IMR-90 (cell line): ENCODE measurements around the gene CRACDL. TPM values are rescaled to one million over a fixed set of nuclear protein-coding genes. Genes with fewer than 3 reads are reported as not detected.

ENCODE experiments used
- ATAC-seq: fragments of 200-7000 bp; cut with Tn5 transposase; 2 replicates; pipeline ENCODE4 v1.9.1; 2020; ENCODE audit warnings: low read depth, mild to moderate bottlenecking, moderate library complexity
- BruUV-seq: library from RNA; stranded (reverse); fragments of 400-500 nt; replicated peaks from 2 replicates; lab custom pipeline; 2021; lab: Mats Ljungman, UMichigan
- CTCF ChIA-PET: fragments of 300-600 bp; formaldehyde crosslinking; extraction: SDS; loops from one replicate; lab custom pipeline; 2021; ENCODE audit warnings: antibody characterized with exemption; lab: Yijun Ruan, JAX
- POLR2A ChIA-PET: fragments of 300-600 bp; sonication (Branson Sonifier 250); formaldehyde crosslinking; loops from one replicate; lab custom pipeline; 2022; ENCODE audit warnings: antibody characterized with exemption; ENCODE audit not compliant: unreplicated experiment; lab: Charles Lee
- DNase-seq: peaks from one replicate; pipeline ENCODE4 v3.0.0; 2013
- H2AFZ ChIP-seq: replicated peaks from 2 replicates; pipeline ENCODE3; 2013; ENCODE audit warnings: low read length, mild to moderate bottlenecking; ENCODE audit not compliant: poor library complexity
- H2AK5ac ChIP-seq: 2 replicates; pipeline ENCODE4 v1.6.1; 2013; ENCODE audit warnings: low read depth, low read length, inconsistent platforms
- H2AK9ac ChIP-seq: replicated peaks from 2 replicates; pipeline ENCODE3; 2013; ENCODE audit warnings: mild to moderate bottlenecking, low read depth, low read length, moderate library complexity; ENCODE audit not compliant: poor library complexity
- H2BK120ac ChIP-seq: 2 replicates; pipeline ENCODE4 v1.6.1; 2013; ENCODE audit warnings: low read depth, low read length, inconsistent platforms
- H2BK15ac ChIP-seq: 3 replicates; pipeline ENCODE4 v1.6.1; 2013; ENCODE audit warnings: low read depth, low read length, inconsistent platforms
- H2BK20ac ChIP-seq: 2 replicates; pipeline ENCODE4 v1.6.1; 2013; ENCODE audit warnings: low read depth, mild to moderate bottlenecking, inconsistent platforms, low read length, moderate library complexity
- H2BK5ac ChIP-seq: 2 replicates; pipeline ENCODE4 v1.6.1; 2013; ENCODE audit warnings: mild to moderate bottlenecking, low read depth, low read length, inconsistent platforms; ENCODE audit not compliant: poor library complexity, severe bottlenecking
- H3K14ac ChIP-seq: replicated peaks from 2 replicates; pipeline ENCODE4 v1.6.1; 2013; ENCODE audit warnings: low read depth, low read length, inconsistent platforms
- H3K18ac ChIP-seq: 2 replicates; pipeline ENCODE4 v1.6.1; 2013; ENCODE audit warnings: low read depth, low read length, control low read depth
- H3K23ac ChIP-seq: 2 replicates; pipeline ENCODE4 v1.6.1; 2013; ENCODE audit warnings: low read depth, low read length, inconsistent platforms
- H3K27ac ChIP-seq: 2 replicates; pipeline ENCODE4 v1.5.1; 2013; ENCODE audit warnings: mild to moderate bottlenecking, control low read depth, low read length; ENCODE audit not compliant: insufficient read depth
- H3K27me3 ChIP-seq: 2 replicates; pipeline ENCODE4 v1.6.1; 2013; ENCODE audit warnings: low read length; ENCODE audit not compliant: control insufficient read depth, insufficient read depth
- H3K36me3 ChIP-seq: 2 replicates; pipeline ENCODE4 v1.6.1; 2013; ENCODE audit warnings: low read length, mixed read lengths; ENCODE audit not compliant: control insufficient read depth, insufficient read depth
- H3K4ac ChIP-seq: 2 replicates; pipeline ENCODE4 v1.6.1; 2013; ENCODE audit warnings: low read depth, low read length, inconsistent platforms
- H3K4me1 ChIP-seq: 2 replicates; pipeline ENCODE4 v1.6.1; 2013; ENCODE audit warnings: low read length, mixed read lengths; ENCODE audit not compliant: control insufficient read depth, insufficient read depth
- H3K4me2 ChIP-seq: 2 replicates; pipeline ENCODE4 v1.6.1; 2013; ENCODE audit warnings: low read depth, mild to moderate bottlenecking, control low read depth, low read length, moderate library complexity
- H3K4me3 ChIP-seq: 2 replicates; pipeline ENCODE4 v1.5.1; 2013; ENCODE audit warnings: low read depth, mild to moderate bottlenecking, control low read depth, low read length, moderate library complexity; ENCODE audit not compliant: insufficient read depth
- H3K56ac ChIP-seq: 2 replicates; pipeline ENCODE4 v1.6.1; 2013; ENCODE audit warnings: low read length, inconsistent platforms; ENCODE audit not compliant: insufficient read depth; ENCODE audit errors: extremely low read depth
- H3K79me1 ChIP-seq, 2 experiments: 2 replicates each; pipeline ENCODE4 v1.6.1; 2013; ENCODE audit warnings: low read length in 2 of 2, inconsistent platforms in 1 of 2, low read depth in 1 of 2
- H3K9ac ChIP-seq: 2 replicates; pipeline ENCODE4 v1.6.1; 2013; ENCODE audit warnings: low read depth, low read length, control low read depth
- H3K9me1 ChIP-seq: 2 replicates; pipeline ENCODE4 v1.6.1; 2013; ENCODE audit warnings: low read length, inconsistent platforms; ENCODE audit not compliant: insufficient read depth
- H3K9me3 ChIP-seq: 2 replicates; pipeline ENCODE4 v1.6.1; 2013; ENCODE audit warnings: low read length; ENCODE audit not compliant: control insufficient read depth, insufficient read depth
- H4K20me1 ChIP-seq: 2 replicates; pipeline ENCODE4 v1.6.1; 2013; ENCODE audit warnings: low read length, inconsistent platforms; ENCODE audit not compliant: insufficient read depth
- H4K5ac ChIP-seq: 2 replicates; pipeline ENCODE4 v1.6.1; 2013; ENCODE audit warnings: mild to moderate bottlenecking, low read depth, low read length, control low read depth
- H4K8ac ChIP-seq, 2 experiments: 2 replicates each; pipeline ENCODE4 v1.6.1; 2013; ENCODE audit warnings: low read depth in 2 of 2, low read length in 2 of 2, control low read depth in 1 of 2, inconsistent platforms in 1 of 2
- H4K91ac ChIP-seq: 2 replicates; pipeline ENCODE4 v1.6.1; 2013; ENCODE audit warnings: low read depth, low read length, inconsistent platforms; ENCODE audit not compliant: insufficient read depth
- BHLHE40 ChIP-seq: fragments of 150-350 bp; IDR thresholded peaks from 2 replicates; pipeline ENCODE4 v1.6.1; 2016; ENCODE audit warnings: mild to moderate bottlenecking, low read depth, low read length
- CEBPB ChIP-seq: IDR thresholded peaks from 2 replicates; pipeline ENCODE4 v1.6.1; 2012; ENCODE audit warnings: low read depth, low read length, improper control_type of control experiment
- CHD1 ChIP-seq: IDR thresholded peaks from 2 replicates; pipeline ENCODE4 v1.6.1; 2012; ENCODE audit warnings: low read depth, low read length, improper control_type of control experiment
- CTCF ChIP-seq: conservative IDR thresholded peaks from 2 replicates; pipeline ENCODE4 v1.5.1; 2012; ENCODE audit warnings: mild to moderate bottlenecking, low read depth, low read length, improper control_type of control experiment
- ELK1 ChIP-seq: fragments of 150-350 bp; IDR thresholded peaks from 2 replicates; pipeline ENCODE4 v1.6.1; 2016; ENCODE audit warnings: low read depth, mild to moderate bottlenecking, low read length, moderate library complexity, borderline replicate concordance
- FOS ChIP-seq: fragments of 150-350 bp; IDR thresholded peaks from 2 replicates; pipeline ENCODE4 v1.6.1; 2016; ENCODE audit warnings: low read depth, low read length
- MAFK ChIP-seq: IDR thresholded peaks from 2 replicates; pipeline ENCODE4 v1.6.1; 2012; ENCODE audit warnings: low read depth, low read length, improper control_type of control experiment
- MAZ ChIP-seq: IDR thresholded peaks from 2 replicates; pipeline ENCODE4 v1.6.1; 2012; ENCODE audit warnings: low read depth, mild to moderate bottlenecking, low read length, improper control_type of control experiment, moderate library complexity, borderline replicate concordance
- MXI1 ChIP-seq: IDR thresholded peaks from 2 replicates; pipeline ENCODE4 v1.6.1; 2012; ENCODE audit warnings: low read depth, mild to moderate bottlenecking, low read length, moderate library complexity, borderline replicate concordance
- NFE2L2 ChIP-seq: fragments of 150-350 bp; IDR thresholded peaks from 2 replicates; pipeline ENCODE4 v1.6.1; 2016; ENCODE audit warnings: low read depth, mild to moderate bottlenecking, low read length
- POLR2A ChIP-seq: IDR thresholded peaks from 2 replicates; pipeline ENCODE4 v1.6.1; 2012; ENCODE audit warnings: mild to moderate bottlenecking, low read depth, low read length
- RAD21 ChIP-seq: IDR thresholded peaks from 2 replicates; pipeline ENCODE4 v1.6.1; 2012; ENCODE audit warnings: low read length, improper control_type of control experiment
- RCOR1 ChIP-seq: IDR thresholded peaks from 2 replicates; pipeline ENCODE4 v1.6.1; 2012; ENCODE audit warnings: mild to moderate bottlenecking, low read length, improper control_type of control experiment; ENCODE audit not compliant: insufficient replicate concordance
- RFX5 ChIP-seq: IDR thresholded peaks from 2 replicates; pipeline ENCODE4 v1.8.0; 2012; ENCODE audit warnings: low read depth, mild to moderate bottlenecking, low read length, moderate library complexity
- SMC3 ChIP-seq: fragments of 150-350 bp; IDR thresholded peaks from 2 replicates; pipeline ENCODE4 v1.6.1; 2016; ENCODE audit warnings: low read depth, mild to moderate bottlenecking, antibody characterized with exemption, low read length, moderate library complexity
- USF2 ChIP-seq: fragments of 150-350 bp; IDR thresholded peaks from 2 replicates; pipeline ENCODE4 v1.6.1; 2017; ENCODE audit warnings: mild to moderate bottlenecking, antibody characterized with exemption, low read length, low read depth
- WGBS, 2 experiments: methylation state at CpG; one replicate each; pipeline versions ENCODE4 v1.1.5 to v1.1.7; 2013; ENCODE audit warnings: missing lambda C conversion rate in 2 of 2; ENCODE audit not compliant: insufficient read length in 1 of 2; ENCODE audit errors: extremely low coverage in 2 of 2; 5-methylcytosine and 5-hydroxymethylcytosine counted together
- dilution Hi-C: fragments of 300-500 bp; cut with HindIII; formaldehyde crosslinking; loops from one replicate; pipeline ENCODE4 v1.14.3; 2018; ENCODE audit warnings: low sequenced_read_pairs; ENCODE audit not compliant: unreplicated experiment
- in situ Hi-C: fragments of 300-500 bp; cut with MboI; formaldehyde crosslinking; loops from 3 replicates; pipeline ENCODE4 v1.14.3; 2019; ENCODE audit warnings: low sequenced_read_pairs, inconsistent platforms, mixed read lengths
- intact Hi-C: fragments of 100-400 bp; cut with micrococcal nuclease; formaldehyde crosslinking; loops from 2 replicates; pipeline ENCODE4 v1.10.0; 2022
- polyA plus RNA-seq, 3 experiments: library from polyadenylated mRNA; depleted of rRNA; stranded (reverse); fragments of >200 nt; gene quantifications; 2 replicates each; pipeline ENCODE4 v1.2.3, GENCODE V29; 2012; ENCODE audit warnings: low replicate concordance in 1 of 3
- total RNA-seq: library from RNA; depleted of rRNA; stranded (reverse); fragments of >200 nt; gene quantifications from 2 replicates; pipeline ENCODE4 v1.2.3, GENCODE V29; 2012

The CRACDL gene
- total and polyA plus RNA-seq, 2 of the 4 experiments (the other 2 are of a cell fraction): not detected

GRCh38 chr2:98854682-98855081 lies 81.3 kb downstream of the CRACDL start:
- H4K8ac ChIP-seq: no peak overlapping the region
- no peak overlapping the region for H3K4ac ChIP-seq
- no peak overlapping the region for H2BK20ac ChIP-seq
- H2AK5ac ChIP-seq: no peak overlapping the region
- ATAC-seq (no peak), DNase-seq (no peak)
- H2BK120ac ChIP-seq: no peak overlapping the region
- H4K20me1 ChIP-seq: no peaks in the 10 kb centered on the region
- intact Hi-C loops (no loop called here), in situ Hi-C loops (no loop called here), dilution Hi-C loops (no loop called here)
- H2BK15ac ChIP-seq: no peak overlapping the region
- H3K18ac ChIP-seq: no peak overlapping the region
- no peak overlapping the region for H3K4me3 ChIP-seq
- H3K14ac ChIP-seq: no peak overlapping the region
- H4K5ac ChIP-seq: no peak overlapping the region
- WGBS, 2 experiments: no CpG with 5 or more reads among the region's 5 CpGs
- no peak overlapping the region for H2AK9ac ChIP-seq
- H3K23ac ChIP-seq: no peak overlapping the region
- H4K91ac ChIP-seq: no peak overlapping the region
- H3K4me2 ChIP-seq: no peak overlapping the region
- H3K27ac ChIP-seq: no peak overlapping the region
- no peaks in the 10 kb centered on the region for H3K36me3 ChIP-seq
- H3K27me3 ChIP-seq: no peaks in the 10 kb centered on the region; the same call in 1 of the 2 replicates
- POLR2A ChIA-PET: no interaction called here
- CTCF ChIA-PET: no interaction called here
- BruUV-seq: no TSS peak
- no peak overlapping the region for H2AFZ ChIP-seq
- H3K9me3 ChIP-seq: no peaks in the 10 kb centered on the region; the same call in 1 of the 2 replicates
- H3K79me1 ChIP-seq: no peaks in the 10 kb centered on the region
- no peak overlapping the region for H3K9ac ChIP-seq
- H3K56ac ChIP-seq: no peak overlapping the region
- H2BK5ac ChIP-seq: no peak overlapping the region
- H3K4me1 ChIP-seq: no peaks in the 10 kb centered on the region
- TF ChIP-seq RAD21 (no peak), CEBPB (no peak), POLR2A (no peak), MAFK (no peak), RFX5 (no peak), RCOR1 (no peak), MXI1 (no peak), USF2 (no peak), SMC3 (no peak), CHD1 (no peak), ELK1 (no peak), BHLHE40 (no peak), FOS (no peak), NFE2L2 (no peak), MAZ (no peak), CTCF (no peak)
- H3K9me1 ChIP-seq: no peaks in the 10 kb centered on the region
